ENCODE results near the gene DTX4. TPM values are rescaled to one million over a fixed set of nuclear protein-coding genes. Genes with fewer than 3 reads are reported as not detected.
A peak's percentile ranks its signal among the peaks of the same experiment; 100 is the strongest.

DTX4 gene
- total RNA-seq, 3 donors from 2014 or later, result 0.18 to 0.82 (median 0.21) TPM

DNA sequence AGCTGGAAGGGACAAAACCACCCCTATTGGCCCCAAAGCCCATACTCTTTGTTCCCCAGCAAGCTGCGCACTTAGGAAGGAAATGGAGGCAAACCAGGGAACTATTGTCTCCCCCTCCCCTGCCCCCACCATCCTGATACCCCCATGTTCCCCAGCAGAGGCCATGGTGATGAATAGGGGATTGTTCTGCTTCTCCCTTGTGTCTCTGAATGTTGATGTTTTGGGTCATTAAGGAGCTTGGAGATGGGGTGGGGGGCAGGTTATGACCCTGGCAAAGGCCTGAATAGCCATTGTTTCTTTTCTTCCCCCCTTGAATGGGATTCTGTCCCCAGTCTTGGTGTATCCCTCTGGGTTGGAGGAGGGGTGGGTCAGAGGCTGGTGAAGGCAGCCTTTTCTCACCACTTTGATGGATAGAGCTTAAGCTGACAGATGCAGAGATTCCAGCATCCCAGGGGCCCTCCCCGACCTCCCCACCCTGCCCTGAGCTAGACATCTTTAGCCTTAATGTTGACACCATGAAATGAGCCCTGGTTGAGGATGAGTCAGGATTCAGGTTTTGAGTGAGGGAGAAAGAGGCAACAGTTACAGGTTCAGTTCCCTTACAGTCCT lies 8.3 kb downstream of the DTX4 start:
- H3K36me3 Mint-ChIP-seq (ENCODE audit: insufficient read depth), result peaks cover 2% of the 10 kb centered on the region
- DNase-seq (no peak), ATAC-seq (no peak)
- no peaks in the 10 kb centered on the region for H3K4me1 Mint-ChIP-seq (ENCODE audit: low read depth)
- H3K27me3 Mint-ChIP-seq (ENCODE audit: low read depth), result peaks cover 1% of the 10 kb centered on the region
- H3K4me3 Mint-ChIP-seq, result no peak overlapping the region
- H3K9me3 Mint-ChIP-seq, result no peaks in the 10 kb centered on the region

GRCh38 chr11:59180907-59181306 lies 9.0 kb downstream of the DTX4 start:
- peaks cover 1% of the 10 kb centered on the region for H3K27me3 Mint-ChIP-seq (ENCODE audit: low read depth)
- no peaks in the 10 kb centered on the region for H3K4me1 Mint-ChIP-seq (ENCODE audit: low read depth)
- ATAC-seq (no peak), DNase-seq (no peak)
- H3K4me3 Mint-ChIP-seq, result no peak overlapping the region
- peaks cover 2% of the 10 kb centered on the region for H3K36me3 Mint-ChIP-seq (ENCODE audit: insufficient read depth)
- H3K9me3 Mint-ChIP-seq, result no peaks in the 10 kb centered on the region

GRCh38 chr11:59181746-59182456 lies 10.0 kb downstream of the DTX4 start:
- H3K9me3 Mint-ChIP-seq, result no peaks in the 10 kb centered on the region
- H3K36me3 Mint-ChIP-seq (ENCODE audit: insufficient read depth), result peaks cover 2% of the 10 kb centered on the region
- DNase-seq (no peak), ATAC-seq (no peak)
- peaks cover 1% of the 10 kb centered on the region for H3K27me3 Mint-ChIP-seq (ENCODE audit: low read depth)
- H3K4me3 Mint-ChIP-seq, result no peak overlapping the region
- H3K4me1 Mint-ChIP-seq (ENCODE audit: low read depth), result no peaks in the 10 kb centered on the region

DNA sequence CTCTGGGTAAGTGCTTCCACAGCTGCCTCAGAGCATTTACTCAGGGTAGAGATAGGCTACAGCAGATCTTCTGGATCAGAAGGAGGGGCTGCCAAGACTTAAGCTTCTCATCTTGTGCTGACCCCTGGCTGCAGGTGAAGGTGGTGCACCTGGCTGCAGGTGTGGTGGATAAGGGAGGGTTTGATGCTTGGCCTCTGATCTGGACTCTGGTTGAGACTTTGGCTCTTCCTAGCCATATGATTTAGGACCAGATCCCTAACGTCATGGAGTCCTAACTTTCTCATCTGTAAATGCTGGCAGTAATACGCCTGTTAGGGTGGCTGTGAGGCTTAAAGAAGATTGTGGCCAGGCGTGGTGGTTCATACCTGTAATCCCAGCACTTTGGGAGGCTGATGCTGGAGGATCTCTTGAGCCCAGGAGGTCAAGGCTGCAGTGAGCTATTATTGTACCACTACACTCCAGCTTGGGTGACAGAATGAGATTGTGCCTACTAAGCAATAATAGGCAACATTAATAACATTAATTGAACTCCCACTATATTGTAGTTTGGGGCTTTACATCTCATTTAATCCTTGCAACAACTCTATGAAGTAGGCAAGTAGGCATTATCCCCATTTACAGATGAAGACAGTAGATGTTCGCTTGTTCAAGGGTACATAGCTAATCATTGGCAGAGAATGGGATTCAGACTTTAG lies 10.7 kb downstream of the DTX4 start:
- H3K9me3 Mint-ChIP-seq, result no peaks in the 10 kb centered on the region
- ATAC-seq (no peak), DNase-seq (no peak)
- no peaks in the 10 kb centered on the region for H3K4me1 Mint-ChIP-seq (ENCODE audit: low read depth)
- no peak overlapping the region for H3K4me3 Mint-ChIP-seq
- peaks cover 2% of the 10 kb centered on the region for H3K36me3 Mint-ChIP-seq (ENCODE audit: insufficient read depth)
- H3K27me3 Mint-ChIP-seq (ENCODE audit: low read depth), result peaks cover 4% of the 10 kb centered on the region

- peaks cover 4% of the 10 kb centered on the region for H3K36me3 Mint-ChIP-seq (ENCODE audit: insufficient read depth)
- peaks cover 3% of the 10 kb centered on the region for H3K27me3 Mint-ChIP-seq (ENCODE audit: low read depth)
- no peaks in the 10 kb centered on the region for H3K4me1 Mint-ChIP-seq (ENCODE audit: low read depth)
- ATAC-seq (no peak), DNase-seq (no peak)
- H3K4me3 Mint-ChIP-seq, result no peak overlapping the region
- no peaks in the 10 kb centered on the region for H3K9me3 Mint-ChIP-seq
These were observed 11.8 kb downstream of the DTX4 start for GRCh38 chr11:59183771-59184170.

DNA sequence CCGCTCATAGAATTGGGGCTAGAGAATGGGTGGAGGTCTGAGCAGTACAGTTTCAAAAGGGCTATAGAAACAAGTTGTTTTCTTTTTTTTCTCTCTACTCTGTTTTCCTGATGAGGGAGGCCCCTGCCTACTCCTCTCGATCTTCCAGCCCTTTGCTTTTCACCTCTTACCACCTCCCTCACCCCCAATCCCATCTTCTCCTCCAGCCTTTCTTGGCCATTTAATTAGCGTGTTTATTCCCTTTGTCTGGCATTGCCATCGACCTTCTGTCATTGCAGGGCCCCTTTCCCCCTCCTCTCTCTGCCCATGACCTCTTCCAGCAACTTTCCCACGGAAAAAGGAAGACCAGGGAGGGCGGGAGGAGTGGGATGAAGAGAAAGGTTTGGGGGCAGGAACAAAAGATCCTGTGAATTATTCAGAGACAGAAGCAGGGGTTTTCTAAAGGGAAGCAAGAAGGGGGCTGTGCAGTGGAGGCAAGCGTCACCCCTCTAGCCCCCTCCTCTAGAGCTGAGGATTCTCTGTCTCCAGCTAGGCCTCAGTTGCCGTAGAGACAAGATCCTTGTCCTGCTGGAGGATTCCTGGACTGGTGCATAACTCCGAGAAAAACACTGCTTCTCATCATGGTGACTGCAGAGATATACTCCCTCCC lies 12.9 kb downstream of the DTX4 start:
- no peaks in the 10 kb centered on the region for H3K4me1 Mint-ChIP-seq (ENCODE audit: low read depth)
- ATAC-seq (no peak), DNase-seq (no peak)
- no peak overlapping the region for H3K4me3 Mint-ChIP-seq
- peaks cover 5% of the 10 kb centered on the region for H3K36me3 Mint-ChIP-seq (ENCODE audit: insufficient read depth)
- no peaks in the 10 kb centered on the region for H3K9me3 Mint-ChIP-seq
- peaks cover 3% of the 10 kb centered on the region for H3K27me3 Mint-ChIP-seq (ENCODE audit: low read depth)

GRCh38 chr11:59185386-59185945 lies 13.5 kb downstream of the DTX4 start:
- H3K27me3 Mint-ChIP-seq (ENCODE audit: low read depth), result peaks cover 3% of the 10 kb centered on the region

GRCh38 chr11:59186130-59186594 lies 14.2 kb downstream of the DTX4 start:
- H3K9me3 Mint-ChIP-seq, result no peaks in the 10 kb centered on the region
- no peak overlapping the region for H3K4me3 Mint-ChIP-seq
- peak; percentile 44 for DNase-seq
- ATAC-seq, result peak; percentile 70 to 78
- peaks cover 3% of the 10 kb centered on the region for H3K27me3 Mint-ChIP-seq (ENCODE audit: low read depth)
- peaks cover 8% of the 10 kb centered on the region for H3K36me3 Mint-ChIP-seq (ENCODE audit: insufficient read depth)
- H3K4me1 Mint-ChIP-seq (ENCODE audit: low read depth), result peaks cover 1% of the 10 kb centered on the region

More at GRCh38 chr11:59185386-59185945, 13.5 kb downstream of the DTX4 start:
- DNase-seq, result no peak
- H3K36me3 Mint-ChIP-seq (ENCODE audit: insufficient read depth), result peaks cover 5% of the 10 kb centered on the region
- no peak overlapping the region for H3K4me3 Mint-ChIP-seq
- no peaks in the 10 kb centered on the region for H3K4me1 Mint-ChIP-seq (ENCODE audit: low read depth)
- ATAC-seq, result no peak
- H3K9me3 Mint-ChIP-seq, result no peaks in the 10 kb centered on the region

- no peak for ATAC-seq
- H3K9me3 Mint-ChIP-seq, result no peaks in the 10 kb centered on the region
- no peak overlapping the region for H3K4me3 Mint-ChIP-seq
- no peak for DNase-seq
- H3K4me1 Mint-ChIP-seq (ENCODE audit: low read depth), result peaks cover 1% of the 10 kb centered on the region
- peaks cover 9% of the 10 kb centered on the region for H3K36me3 Mint-ChIP-seq (ENCODE audit: insufficient read depth)
- peaks cover 3% of the 10 kb centered on the region for H3K27me3 Mint-ChIP-seq (ENCODE audit: low read depth)
These were observed 15.1 kb downstream of the DTX4 start for GRCh38 chr11:59187035-59187434.

DNA sequence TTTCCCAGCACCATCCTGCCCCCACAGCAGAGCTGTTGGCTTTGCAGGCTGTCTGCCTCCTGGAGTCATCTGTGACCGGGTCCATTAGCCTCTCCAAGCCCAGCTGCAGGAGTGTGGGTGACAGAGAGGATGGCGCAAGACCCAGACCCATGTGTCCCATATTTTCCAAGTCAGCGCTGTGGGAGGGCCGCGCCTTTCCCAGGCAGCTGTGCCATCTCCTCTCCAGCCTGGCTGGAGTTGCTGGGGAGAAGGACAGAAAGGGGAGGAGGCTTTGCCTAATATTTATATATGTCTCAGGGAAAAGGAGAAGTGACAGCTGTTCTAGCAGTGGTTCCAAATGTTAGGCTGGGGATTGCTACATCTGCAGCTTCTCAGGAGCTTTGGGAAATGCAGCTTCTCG lies 15.7 kb downstream of the DTX4 start:
- Mint-ChIP-seq H3K4me1 (ENCODE audit: low read depth) (peaks cover 1% of the 10 kb centered on the region), H3K36me3 (ENCODE audit: insufficient read depth) (peaks cover 8% of the 10 kb centered on the region)
- no peak for DNase-seq

GRCh38 chr11:59188954-59189353 lies 17.0 kb downstream of the DTX4 start:
- ATAC-seq (no peak), DNase-seq (no peak)
- H3K36me3 Mint-ChIP-seq (ENCODE audit: insufficient read depth), result peaks cover 7% of the 10 kb centered on the region
- no peak overlapping the region for H3K4me3 Mint-ChIP-seq
- peaks cover 1% of the 10 kb centered on the region for H3K4me1 Mint-ChIP-seq (ENCODE audit: low read depth)
- H3K27me3 Mint-ChIP-seq (ENCODE audit: low read depth), result peaks cover 3% of the 10 kb centered on the region
- no peaks in the 10 kb centered on the region for H3K9me3 Mint-ChIP-seq

More for the DNA sequence above, 15.7 kb downstream of the DTX4 start:
- no peak overlapping the region for H3K4me3 Mint-ChIP-seq
- H3K9me3 Mint-ChIP-seq, result no peaks in the 10 kb centered on the region
- no peak for ATAC-seq
- H3K27me3 Mint-ChIP-seq (ENCODE audit: low read depth), result peaks cover 3% of the 10 kb centered on the region

DNA sequence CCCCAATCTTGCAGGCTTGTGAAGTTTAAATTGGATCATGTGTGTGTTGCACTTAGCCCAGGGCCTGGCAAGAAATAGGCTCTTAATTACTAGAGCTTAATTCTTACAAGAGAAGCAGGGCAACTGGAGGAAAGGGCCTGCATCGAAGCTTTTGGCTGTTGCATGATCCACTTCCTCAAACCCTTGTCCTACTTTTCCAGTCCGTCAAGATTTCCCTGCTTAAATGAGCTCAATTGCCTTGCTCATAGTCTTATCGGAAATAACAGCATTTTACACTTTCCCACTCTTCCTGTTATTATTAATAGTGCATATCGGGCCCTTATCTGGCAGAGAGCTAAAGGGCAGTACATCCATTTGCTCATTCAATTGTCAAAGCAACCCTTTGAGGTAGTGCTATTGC lies 18.1 kb downstream of the DTX4 start:
- peaks cover 1% of the 10 kb centered on the region for H3K4me1 Mint-ChIP-seq (ENCODE audit: low read depth)
- H3K36me3 Mint-ChIP-seq (ENCODE audit: insufficient read depth), result peaks cover 7% of the 10 kb centered on the region
- H3K27me3 Mint-ChIP-seq (ENCODE audit: low read depth), result peaks cover 3% of the 10 kb centered on the region
- no peak for ATAC-seq
- no peak overlapping the region for H3K4me3 Mint-ChIP-seq
- DNase-seq, result no peak
- H3K9me3 Mint-ChIP-seq, result no peaks in the 10 kb centered on the region

DNA sequence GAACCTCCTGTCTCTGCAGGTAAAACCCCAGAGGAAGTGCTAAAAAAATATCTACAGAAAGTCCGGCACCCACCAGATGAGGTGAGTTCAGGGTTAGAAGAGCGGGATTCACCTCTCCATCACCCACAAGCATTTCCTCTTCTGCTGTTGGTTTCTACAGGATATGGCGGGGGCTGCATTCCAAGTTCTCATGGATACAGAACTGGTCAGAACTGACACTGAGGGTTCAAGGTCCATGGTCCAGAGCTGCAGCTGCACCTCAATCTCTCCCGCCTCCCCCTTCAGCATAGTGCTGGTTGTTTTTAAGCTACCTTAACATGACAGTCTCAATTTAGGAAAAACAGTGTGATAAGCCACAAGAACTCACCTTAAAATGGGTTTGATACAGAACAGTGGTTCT lies 19.2 kb downstream of the DTX4 start:
- Mint-ChIP-seq H3K4me3 (no peak overlapping the region), H3K36me3 (ENCODE audit: insufficient read depth) (peaks cover 10% of the 10 kb centered on the region), H3K27me3 (ENCODE audit: low read depth) (peaks cover 3% of the 10 kb centered on the region), H3K4me1 (ENCODE audit: low read depth) (peaks cover 4% of the 10 kb centered on the region), H3K9me3 (no peaks in the 10 kb centered on the region)
- DNase-seq (no peak), ATAC-seq (no peak)

- Mint-ChIP-seq H3K4me1 (ENCODE audit: low read depth) (peaks cover 4% of the 10 kb centered on the region), H3K4me3 (no peak overlapping the region), H3K9me3 (no peaks in the 10 kb centered on the region), H3K27me3 (ENCODE audit: low read depth) (peaks cover 3% of the 10 kb centered on the region), H3K36me3 (ENCODE audit: insufficient read depth) (peaks cover 10% of the 10 kb centered on the region)
- ATAC-seq (no peak), DNase-seq (no peak)
These were observed 20.0 kb downstream of the DTX4 start for GRCh38 chr11:59191890-59192289.

All from activated T-cell treated with anti-CD3 and anti-CD28 coated beads, Interleukin-2, amount 50 U/mL, for 4 hours (primary cell).